Kidney (tissue), 14 donors: ENCODE measurements around the gene JAKMIP3. TPM values are rescaled to one million over a fixed set of nuclear protein-coding genes. Genes with fewer than 3 reads are reported as not detected.

Experiments
- DNase-seq, 5 donors: peaks; one replicate each; pipeline ENCODE4 v3.0.0-alpha.2; 2013 to 2020
- FAIRE-seq: peaks from 2 replicates; lab custom pipeline; 2012; peaks lifted over from hg19 to GRCh38; lab: Jason Lieb, UNC
- H3K27ac ChIP-seq, 2 donors: one replicate each; pipeline ENCODE4 v1.7.0; 2013; ENCODE audit warnings: low read depth in 2 of 2, low read length in 2 of 2, inconsistent platforms in 1 of 2
- H3K27me3 ChIP-seq: one replicate; pipeline ENCODE4 v1.7.1; 2013; ENCODE audit warnings: low read length, inconsistent platforms; ENCODE audit not compliant: control insufficient read depth, insufficient read depth
- H3K36me3 ChIP-seq, 3 donors: one replicate each; pipeline versions ENCODE4 v1.7.0 to v1.7.1; 2013; ENCODE audit warnings: low read length in 3 of 3, control low read depth in 1 of 3, inconsistent platforms in 1 of 3; ENCODE audit not compliant: insufficient read depth in 3 of 3, control insufficient read depth in 2 of 3
- H3K4me1 ChIP-seq, 3 donors: one replicate each; pipeline versions ENCODE4 v1.7.0 to v1.7.1; 2013; ENCODE audit warnings: low read length in 3 of 3, inconsistent platforms in 1 of 3, low read depth in 1 of 3; ENCODE audit not compliant: control insufficient read depth in 2 of 3, insufficient read depth in 2 of 3
- H3K4me3 ChIP-seq, 3 donors: one replicate each; pipeline versions ENCODE4 v1.7.0 to v1.8.1; 2013; ENCODE audit warnings: low read length in 3 of 3, control low read depth in 1 of 3, inconsistent platforms in 1 of 3
- H3K9ac ChIP-seq, 3 donors: one replicate each; pipeline versions ENCODE4 v1.7.0 to v1.7.1; 2013; ENCODE audit warnings: low read length in 3 of 3, control low read depth in 1 of 3, inconsistent platforms in 1 of 3
- H3K9me3 ChIP-seq, 3 donors: one replicate each; pipeline versions ENCODE4 v1.7.0 to v1.7.1; 2013; ENCODE audit warnings: low read length in 3 of 3, control low read depth in 1 of 3, inconsistent platforms in 1 of 3; ENCODE audit not compliant: control insufficient read depth in 2 of 3, insufficient read depth in 1 of 3
- CTCF ChIP-seq: IDR thresholded peaks from 3 replicates; pipeline ENCODE4 v1.5.1; 2012; ENCODE audit warnings: mild to moderate bottlenecking, moderate library complexity, borderline replicate concordance; ENCODE audit not compliant: insufficient read depth; ENCODE audit errors: extremely low read depth
- intact Hi-C: fragments of 100-400 bp; cut with DNase I; formaldehyde crosslinking; loops from one replicate; pipeline ENCODE4 v1.11.1; 2022
- polyA plus RNA-seq: library from polyadenylated mRNA; stranded (reverse); fragments of 350-450 nt; fragmentation: Illumina TruSeq; extraction: RNeasy Lipid Tissue Mini Kit (QIAGEN cat#74804); gene quantifications from one replicate; pipeline ENCODE4 v1.2.3, GENCODE V29; 2014; ENCODE audit warnings: low read depth, low replicate concordance; ENCODE audit not compliant: insufficient read depth
- total RNA-seq: library from RNA; stranded (reverse); fragmentation: NEBNext Ultra II Directional; extraction: Animal tissue kit (Norgen Biotek cat#: 25700); gene quantifications from one replicate; pipeline ENCODE4 v1.2.1, GENCODE V29; 2021
- donor health status: control.
- donor health status: control.
- donor health status: control.
- donor health status: control.
- donor health status: control.
- donor health status: DM: yes; HTN: yes; CAD: no.
- donor health status: Normal renal cell carcinoma (clear cell type).

JAKMIP3 gene
- total and polyA plus RNA-seq, 2 donors from 2014 or later = 0.13 to 0.16 TPM

- H3K36me3 ChIP-seq = no peaks in the 10 kb centered on the region
These were observed 10.3 kb downstream of the JAKMIP3 start for GRCh38 chr10:132075909-132076577.

GRCh38 chr10:132076578-132077081 lies 10.9 kb downstream of the JAKMIP3 start:
- Histone ChIP-seq H3K27me3 (no peaks in the 10 kb centered on the region), H3K9ac (no peak overlapping the region), H3K36me3 (no peaks in the 10 kb centered on the region), H3K4me1 (no peaks in the 10 kb centered on the region), H3K4me3 (no peak overlapping the region), H3K9me3 (peaks cover 0 to 7% (median 0%) of the 10 kb centered on the region in 3 donors), H3K27ac (no peak overlapping the region)
- FAIRE-seq (no peak), DNase-seq (peak in 2 of 5 donors; percentile 2 to 59)
- intact Hi-C loops = no loop called here
- TF ChIP-seq CTCF = no peak

More at GRCh38 chr10:132075909-132076577, 10.3 kb downstream of the JAKMIP3 start:
- Histone ChIP-seq H3K9ac (no peak overlapping the region), H3K27me3 (no peaks in the 10 kb centered on the region), H3K4me3 (no peak overlapping the region), H3K27ac (no peak overlapping the region), H3K4me1 (no peaks in the 10 kb centered on the region), H3K9me3 (peaks cover 0 to 7% (median 0%) of the 10 kb centered on the region in 3 donors)
- no peak for TF ChIP-seq CTCF
- FAIRE-seq (no peak), DNase-seq (no peak)
- intact Hi-C loops = no loop called here

- Histone ChIP-seq H3K9ac (no peak overlapping the region), H3K27ac (no peak overlapping the region), H3K9me3 (peaks cover 0 to 7% (median 0%) of the 10 kb centered on the region in 3 donors), H3K27me3 (no peaks in the 10 kb centered on the region), H3K4me3 (no peak overlapping the region), H3K36me3 (no peaks in the 10 kb centered on the region), H3K4me1 (no peaks in the 10 kb centered on the region)
- TF ChIP-seq CTCF = no peak
- DNase-seq (peak in 1 of 5 donors; percentile 29), FAIRE-seq (no peak)
- intact Hi-C loops = no loop called here
These were observed 11.3 kb downstream of the JAKMIP3 start for GRCh38 chr10:132077091-132077490.
